HepG2 (cell line): ENCODE measurements around the gene FTL. TPM values are rescaled to one million over a fixed set of nuclear protein-coding genes. Genes with fewer than 3 reads are reported as not detected.

Source experiments
- AKNA ChIP-seq: sonication (generic); formaldehyde crosslinking; IDR thresholded peaks from 2 replicates; pipeline ENCODE4 v1.4.0; 2020; ENCODE audit warnings: missing genetic modification reagents, borderline replicate concordance
- EED ChIP-seq: sonication (generic); formaldehyde crosslinking; IDR thresholded peaks from 2 replicates; pipeline ENCODE4 v1.5.0; 2020; ENCODE audit warnings: mild to moderate bottlenecking, missing genetic modification reagents
- ERF ChIP-seq: IDR thresholded peaks from 2 replicates; pipeline ENCODE4 v1.6.1; 2018; ENCODE audit warnings: missing biosample characterization, missing genetic modification reagents
- GMEB2 ChIP-seq: IDR thresholded peaks from 2 replicates; pipeline ENCODE4 v1.6.1; 2016; ENCODE audit warnings: missing biosample characterization, missing genetic modification reagents, low read depth
- HOXA9 ChIP-seq: sonication (generic); formaldehyde crosslinking; IDR thresholded peaks from 2 replicates; pipeline ENCODE4 v1.8.1; 2022; ENCODE audit warnings: missing genetic modification reagents, mild to moderate bottlenecking, moderate library complexity, borderline replicate concordance
- JUNB ChIP-seq: sonication (generic); formaldehyde crosslinking; IDR thresholded peaks from 2 replicates; pipeline ENCODE4 v1.8.0; 2022; ENCODE audit warnings: missing genetic modification reagents, mild to moderate bottlenecking, borderline replicate concordance
- KLF12 ChIP-seq: sonication (generic); formaldehyde crosslinking; IDR thresholded peaks from 2 replicates; pipeline ENCODE4 v1.4.0; 2020; ENCODE audit warnings: missing genetic modification reagents, borderline replicate concordance
- KLF16 ChIP-seq, 2 experiments: sonication (generic) in 1 of 2; formaldehyde crosslinking in 1 of 2; IDR thresholded peaks; 2 replicates each; pipeline versions ENCODE4 v1.6.1 to v1.8.0; 2016 to 2023; ENCODE audit warnings: missing genetic modification reagents in 2 of 2, missing compliant biosample characterization in 1 of 2
- MED1 ChIP-seq: sonication (generic); formaldehyde crosslinking; IDR thresholded peaks from 2 replicates; pipeline ENCODE4 v1.4.0; 2020; ENCODE audit warnings: missing genetic modification reagents
- MTA1 ChIP-seq: sonication (generic); formaldehyde crosslinking; IDR thresholded peaks from 2 replicates; pipeline ENCODE4 v1.4.0; 2020; ENCODE audit warnings: missing genetic modification reagents, mild to moderate bottlenecking, borderline replicate concordance
- NCOR1 ChIP-seq: fragments of 200-600 bp; sonication (generic); IDR thresholded peaks from 2 replicates; pipeline ENCODE4 v1.7.0; 2017; ENCODE audit warnings: antibody characterized with exemption, low read length, borderline replicate concordance
- NFATC3 ChIP-seq: sonication (generic); formaldehyde crosslinking; IDR thresholded peaks from 2 replicates; pipeline ENCODE4 v1.5.1; 2020; ENCODE audit warnings: mild to moderate bottlenecking, missing genetic modification reagents
- PBX3 ChIP-seq: sonication (generic); formaldehyde crosslinking; IDR thresholded peaks from 2 replicates; pipeline ENCODE4 v1.8.1; 2023; ENCODE audit warnings: missing genetic modification reagents, inconsistent platforms, borderline replicate concordance
- PLRG1 ChIP-seq: fragments of 450-650 bp; conservative IDR thresholded peaks from 2 replicates; pipeline ENCODE4 v1.6.1; 2016
- SALL2 ChIP-seq: sonication (generic); formaldehyde crosslinking; IDR thresholded peaks from 2 replicates; pipeline ENCODE4 v1.8.1; 2023; ENCODE audit warnings: mild to moderate bottlenecking, missing genetic modification reagents, inconsistent platforms
- SKIL ChIP-seq: sonication (generic); formaldehyde crosslinking; IDR thresholded peaks from 2 replicates; pipeline ENCODE4 v1.8.0; 2022; ENCODE audit warnings: missing genetic modification reagents, mild to moderate bottlenecking, moderate library complexity, borderline replicate concordance
- THAP11 ChIP-seq: IDR thresholded peaks from 2 replicates; pipeline ENCODE4 v1.6.1; 2016; ENCODE audit warnings: missing biosample characterization, missing genetic modification reagents
- ZNF253 ChIP-seq: sonication (generic); formaldehyde crosslinking; IDR thresholded peaks from 2 replicates; pipeline ENCODE4 v1.8.0; 2022; ENCODE audit warnings: mild to moderate bottlenecking, missing genetic modification reagents, borderline replicate concordance
- ZNF280B ChIP-seq: sonication (generic); formaldehyde crosslinking; IDR thresholded peaks from 2 replicates; pipeline ENCODE4 v1.5.0; 2020; ENCODE audit warnings: missing genetic modification reagents, mild to moderate bottlenecking, borderline replicate concordance
- polyA plus RNA-seq, 8 experiments: library from polyadenylated mRNA; depleted of rRNA in 3 of 8; stranded (reverse) in 7 of 8; unstranded in 1 of 8; fragments of >200 nt; fragmentation: Illumina TruSeq in 4 of 8; extraction: Trizol in 4 of 8; gene quantifications; 2 replicates each; pipeline versions ENCODE4 v1.2.1 to v1.2.3, GENCODE V29; 2011 to 2016; ENCODE audit warnings: low read depth in 4 of 8, missing spikeins in 1 of 8, mixed read lengths in 1 of 8; ENCODE audit not compliant: insufficient read depth in 1 of 8
- total RNA-seq, 5 experiments: library from RNA; depleted of rRNA; stranded (reverse); fragments of >200 nt; fragmentation: Illumina TruSeq; extraction: Trizol; gene quantifications; 2 replicates each; pipeline ENCODE4 v1.2.3, GENCODE V29; 2016; ENCODE audit warnings: low read depth in 1 of 5

The FTL gene
- total and polyA plus RNA-seq, 2 of the 13 experiments (the other 11 are each of a cell fraction or from before 2014, with no cell fraction given): 2,721 to 8,800 TPM

GRCh38 chr19:48970923-48971395 lies 5.8 kb downstream of the FTL start (continued):
- TF ChIP-seq EED (CRISPR knock-in tag) (no peak), SALL2 (CRISPR knock-in tag) (0 out of 2 replicates have a peak, but pooled peaks have one; percentile 2), ZNF253 (no peak), KLF12 (no peak), GMEB2 (CRISPR knock-in tag) (no peak), HOXA9 (CRISPR knock-in tag) (no peak), ZNF280B (CRISPR knock-in tag) (no peak), THAP11 (CRISPR knock-in tag) (peak; percentile 78), MTA1 (no peak), NFATC3 (CRISPR knock-in tag) (no peak), KLF16 (CRISPR knock-in tag; IDR thresholded peaks at IDR 0.05) (peak in 1 of 2 experiments; percentile 26; a peak in 1 of 4 replicates), PLRG1 (no peak), ERF (CRISPR knock-in tag) (peak; percentile 45; the same call in 1 of the 2 replicates), SKIL (CRISPR knock-in tag) (no peak), AKNA (CRISPR knock-in tag) (no peak), PBX3 (CRISPR knock-in tag) (no peak), NCOR1 (no peak), JUNB (CRISPR knock-in tag) (no peak), MED1 (CRISPR knock-in tag) (peak; percentile 44; the same call in 1 of the 2 replicates)
